ACHN (cell line): ENCODE measurements around the gene ELL.
A peak's percentile ranks its signal among the peaks of the same experiment; 100 is the strongest.

Experiments used
- DNase-seq: peaks from one replicate; pipeline ENCODE4 v3.0.0-alpha.2; 2015
- in situ Hi-C: cut with HindIII; loops from 2 replicates; pipeline ENCODE4 v1.10.0; 2017; ENCODE audit warnings: low sequenced_read_pairs, low pct_ligation_motif_present, low pct_unique_long_range_greater_than_20kb

ELL gene

GRCh38 chr19:18508585-18508984, 13.3 kb downstream of the ELL start:
- in situ Hi-C loops: no loop called here
- no peak for DNase-seq

- in situ Hi-C loops: no loop called here
- no peak for DNase-seq
These were observed 14.0 kb downstream of the ELL start for GRCh38 chr19:18507727-18508440.

GRCh38 chr19:18507021-18507726, 14.7 kb downstream of the ELL start:
- in situ Hi-C loops: no loop called here
- DNase-seq: no peak

GRCh38 chr19:18506101-18506930, 15.6 kb downstream of the ELL start:
- in situ Hi-C loops: no loop called here
- DNase-seq: no peak

- in situ Hi-C loops: no loop called here
- no peak for DNase-seq
These were observed 16.8 kb downstream of the ELL start for GRCh38 chr19:18504886-18505610.

- in situ Hi-C loops: no loop called here
- DNase-seq: peak; percentile 72
These were observed 17.6 kb downstream of the ELL start for GRCh38 chr19:18503971-18504885.

- DNase-seq: no peak
- in situ Hi-C loops: no loop called here
These were observed 18.4 kb downstream of the ELL start for GRCh38 chr19:18503337-18503970.

- in situ Hi-C loops: no loop called here
- DNase-seq: no peak
These were observed 19.1 kb downstream of the ELL start for GRCh38 chr19:18502638-18503294.

GRCh38 chr19:18502246-18502637, 19.6 kb downstream of the ELL start:
- in situ Hi-C loops: no loop called here
- DNase-seq: no peak

- in situ Hi-C loops: no loop called here
- DNase-seq: no peak
These were observed 20.0 kb downstream of the ELL start for GRCh38 chr19:18501832-18502231.

- DNase-seq: no peak
- in situ Hi-C loops: no loop called here
These were observed 20.5 kb downstream of the ELL start for GRCh38 chr19:18501351-18501750.

- no peak for DNase-seq
- in situ Hi-C loops: no loop called here
These were observed 21.1 kb downstream of the ELL start for GRCh38 chr19:18500799-18501198.

GRCh38 chr19:18500376-18500775, 21.5 kb downstream of the ELL start:
- DNase-seq: no peak
- in situ Hi-C loops: no loop called here

GRCh38 chr19:18499055-18499775, 22.7 kb downstream of the ELL start:
- in situ Hi-C loops: no loop called here
- DNase-seq: no peak

GRCh38 chr19:18496980-18497256, 25.0 kb downstream of the ELL start:
- no peak for DNase-seq
- in situ Hi-C loops: no loop called here

- peak; percentile 46 for DNase-seq
- in situ Hi-C loops: no loop called here
These were observed 25.5 kb downstream of the ELL start for GRCh38 chr19:18496167-18496979.
